ENCODE measurements around the gene SPATA16.
A peak's percentile ranks its signal among the peaks of the same experiment; 100 is the strongest.
"Not testable (repeated sequence)": the region's sequence is repeated elsewhere in the genome, so short reads cannot be mapped to it uniquely, and the experiment has no call there.

The SPATA16 gene

GRCh38 chr3:172938788-172939187, 202.2 kb downstream of the SPATA16 start:
- no peak for DNase-seq

GRCh38 chr3:172931746-172932285, 209.2 kb downstream of the SPATA16 start:
- no peak for DNase-seq

GRCh38 chr3:172929451-172929850, 211.6 kb downstream of the SPATA16 start:
- no peak for DNase-seq

- DNase-seq: no peak
Measured at GRCh38 chr3:172924546-172924945, 216.5 kb downstream of the SPATA16 start.

GRCh38 chr3:172919297-172919683, 221.7 kb downstream of the SPATA16 start:
- no peak for DNase-seq

- DNase-seq: no peak
Measured at GRCh38 chr3:172918568-172919296, 222.3 kb downstream of the SPATA16 start.

- peak; percentile 80 for DNase-seq
Measured at GRCh38 chr3:172918165-172918564, 222.9 kb downstream of the SPATA16 start.

- DNase-seq: peak; percentile 80
Measured at GRCh38 chr3:172915911-172916514, 225.0 kb downstream of the SPATA16 start.

GRCh38 chr3:172914854-172915253, 226.2 kb downstream of the SPATA16 start:
- no peak for DNase-seq

- DNase-seq: no peak
Measured at GRCh38 chr3:172913911-172914655, 227.0 kb downstream of the SPATA16 start.

GRCh38 chr3:172911142-172911541, 229.9 kb downstream of the SPATA16 start:
- no peak for DNase-seq

- DNase-seq: no peak
Measured at GRCh38 chr3:172908771-172909270, 232.2 kb downstream of the SPATA16 start.

DNA sequence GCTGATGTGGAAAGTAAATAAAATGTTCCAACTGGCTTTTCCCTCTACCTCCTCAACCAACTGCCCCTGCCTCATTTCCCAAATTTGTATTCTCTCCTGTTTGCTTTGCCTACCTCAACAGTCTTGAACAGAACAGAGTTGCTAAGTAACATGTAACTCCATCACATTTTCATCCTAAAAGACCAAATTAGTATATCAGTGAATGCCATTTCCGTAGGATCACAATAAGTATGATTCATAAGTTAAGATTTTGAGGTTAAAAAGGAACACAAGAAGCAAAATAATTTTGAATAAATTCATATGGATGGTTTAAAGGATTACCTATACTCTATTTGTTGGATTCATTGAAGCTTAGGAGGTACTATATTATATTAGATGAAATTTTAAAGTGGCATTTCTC, 235.6 kb downstream of the SPATA16 start:
- DNase-seq: no peak

DNA sequence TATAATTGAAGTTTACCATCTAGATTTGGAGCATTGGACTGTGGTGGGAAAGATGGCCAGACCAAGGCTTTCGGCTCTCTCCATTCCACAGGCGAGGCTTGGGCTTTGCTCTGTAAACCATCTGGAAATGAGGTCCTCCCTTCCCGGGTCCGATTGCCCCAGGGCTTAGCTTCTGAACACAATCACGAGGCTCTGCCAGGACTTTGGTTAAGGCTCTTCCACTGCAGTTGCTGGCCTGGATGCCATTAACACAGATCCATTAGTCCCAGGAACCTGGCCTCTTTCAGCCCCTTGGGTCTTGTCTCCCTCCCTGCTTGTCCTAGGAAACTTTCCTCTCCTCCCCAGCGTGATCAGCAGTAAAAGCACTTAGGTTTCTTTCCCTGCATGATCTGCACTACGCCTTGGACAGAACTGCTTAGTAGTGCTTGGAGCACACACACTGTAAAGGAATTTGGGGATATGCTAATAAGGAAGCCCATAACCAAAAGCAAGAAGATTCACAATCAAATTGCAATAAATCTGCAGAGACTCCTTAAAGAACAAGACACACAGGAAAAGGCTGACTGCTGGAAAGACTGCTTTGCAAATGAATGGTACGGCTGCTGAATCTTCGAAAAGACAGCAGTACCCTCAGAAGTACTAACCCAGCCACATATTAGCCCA, 236.2 kb downstream of the SPATA16 start:
- DNase-seq: no peak

GRCh38 chr3:172903642-172904320, 237.3 kb downstream of the SPATA16 start:
- peak; percentile 52 for DNase-seq

GRCh38 chr3:172892158-172892557, 248.9 kb downstream of the SPATA16 start:
- no peak for DNase-seq

DNA sequence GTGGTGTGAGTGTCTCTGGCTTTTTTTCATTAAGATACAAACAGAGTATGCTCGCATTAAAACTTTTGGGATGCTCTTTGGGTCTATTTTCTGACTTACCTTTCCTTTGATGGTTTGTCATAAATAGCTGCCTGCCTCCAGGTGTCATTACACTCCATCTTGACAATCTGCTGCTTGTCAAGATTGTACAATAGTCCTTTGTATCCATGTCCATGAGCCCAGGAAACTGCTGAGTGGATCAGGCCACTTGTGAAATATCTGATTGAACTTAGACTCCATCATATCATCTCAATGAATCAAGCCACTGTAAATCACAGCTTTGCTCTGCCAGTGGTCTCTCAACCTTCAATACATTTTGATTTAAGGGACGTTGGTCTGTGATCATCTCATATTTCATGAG, 255.3 kb downstream of the SPATA16 start:
- DNase-seq: no peak

GRCh38 chr3:172882563-172882962, 258.5 kb downstream of the SPATA16 start:
- DNase-seq: no peak

- not testable (repeated sequence) for DNase-seq
Measured at GRCh38 chr3:172879381-172879780, 261.7 kb downstream of the SPATA16 start.

GRCh38 chr3:172877011-172877410, 264.0 kb downstream of the SPATA16 start:
- DNase-seq: no peak

GRCh38 chr3:172876297-172876696, 264.7 kb downstream of the SPATA16 start:
- DNase-seq: no peak

- no peak for DNase-seq
Measured at GRCh38 chr3:172875039-172875438, 266.0 kb downstream of the SPATA16 start.
